Smooth muscle cell (in vitro differentiated cells): ENCODE results near the gene SYNGAP1. TPM values are rescaled to one million over a fixed set of nuclear protein-coding genes. Genes with fewer than 3 reads are reported as not detected.

Experiments used
- DNase-seq: peaks from one replicate; lab custom pipeline; 2025; ENCODE audit not compliant: unreplicated experiment; lab: John Stamatoyannopoulos, UW
- H2AFZ ChIP-seq: fragments of 200-600 bp; sonication (generic); 2 replicates; pipeline ENCODE4 v1.6.0; 2016; ENCODE audit warnings: antibody characterized with exemption, low read depth, mild to moderate bottlenecking
- H3F3A ChIP-seq: fragments of 200-600 bp; sonication (generic); 2 replicates; pipeline ENCODE4 v1.6.0; 2017; ENCODE audit warnings: antibody characterized with exemption, low read depth
- H3K27ac ChIP-seq: fragments of 200-600 bp; sonication (generic); 2 replicates; pipeline ENCODE4 v1.5.1; 2016; ENCODE audit warnings: low read depth, mild to moderate bottlenecking
- H3K27me3 ChIP-seq: fragments of 200-600 bp; sonication (generic); 2 replicates; pipeline ENCODE4 v1.6.1; 2016; ENCODE audit warnings: low read depth, mild to moderate bottlenecking
- H3K36me3 ChIP-seq: fragments of 200-600 bp; sonication (generic); 2 replicates; pipeline ENCODE4 v1.5.1; 2016; ENCODE audit warnings: low read depth
- H3K4me1 ChIP-seq: fragments of 200-600 bp; sonication (generic); 2 replicates; pipeline ENCODE4 v1.5.1; 2016; ENCODE audit warnings: low read depth
- H3K4me2 ChIP-seq: fragments of 200-600 bp; sonication (generic); 2 replicates; pipeline ENCODE4 v1.6.0; 2016; ENCODE audit warnings: mild to moderate bottlenecking
- H3K4me3 ChIP-seq: fragments of 200-600 bp; sonication (generic); 2 replicates; pipeline ENCODE4 v1.5.1; 2016; ENCODE audit warnings: mild to moderate bottlenecking
- H3K79me2 ChIP-seq: fragments of 200-600 bp; sonication (generic); 2 replicates; pipeline ENCODE4 v1.6.0; 2016; ENCODE audit warnings: low read depth, mild to moderate bottlenecking
- H3K9ac ChIP-seq: fragments of 200-600 bp; sonication (generic); 2 replicates; pipeline ENCODE4 v1.6.0; 2016; ENCODE audit warnings: low read depth
- H3K9me3 ChIP-seq: fragments of 200-600 bp; sonication (generic); replicated peaks from 2 replicates; pipeline ENCODE4 v1.5.1; 2016; ENCODE audit warnings: low read depth
- H4K20me1 ChIP-seq: fragments of 200-600 bp; sonication (generic); 2 replicates; pipeline ENCODE4 v1.6.0; 2016; ENCODE audit warnings: low read depth
- CTCF ChIP-seq: fragments of 200-600 bp; sonication (generic); IDR thresholded peaks from 2 replicates; pipeline ENCODE4 v1.5.1; 2017; ENCODE audit warnings: borderline replicate concordance, mild to moderate bottlenecking, antibody characterized with exemption; ENCODE audit not compliant: insufficient read depth, poor library complexity, severe bottlenecking
- WGBS: methylation state at CpG from one replicate; pipeline ENCODE4 v1.1.7; 2016; ENCODE audit warnings: low lambda C conversion rate; 5-methylcytosine and 5-hydroxymethylcytosine counted together
- polyA plus RNA-seq: library from polyadenylated mRNA; unstranded; fragments of >200 nt; fragmentation: Nextera tagmentation; extraction: Ambion mirVana; gene quantifications from 2 replicates; pipeline ENCODE4 v1.2.1, GENCODE V29; 2016
- total RNA-seq: library from RNA; depleted of rRNA; stranded (reverse); fragments of >200 nt; gene quantifications from 2 replicates; pipeline ENCODE4 v1.2.3, GENCODE V29; 2014

The SYNGAP1 gene
- total and polyA plus RNA-seq, 2 experiments from 2014 or later: 1.9 to 10.4 TPM

- H3K4me3 ChIP-seq: peak overlapping the region; percentile 82
- DNase-seq: peak; percentile 96
- no peak for TF ChIP-seq CTCF
- no peaks in the 10 kb centered on the region for H3K36me3 ChIP-seq
- H3K9me3 ChIP-seq: no peaks in the 10 kb centered on the region
- peak overlapping the region; percentile 93 for H2AFZ ChIP-seq
- peaks cover 7% of the 10 kb centered on the region for H3K4me1 ChIP-seq
- H3K27ac ChIP-seq: peak overlapping the region; percentile 84
- H3K27me3 ChIP-seq: no peaks in the 10 kb centered on the region
- peaks cover 20% of the 10 kb centered on the region for H3K79me2 ChIP-seq
- peak overlapping the region; percentile 91 for H3K9ac ChIP-seq
- under 1% methylated on average over 36 of the region's 65 CpGs for WGBS
- peaks cover 8% of the 10 kb centered on the region for H4K20me1 ChIP-seq
- H3K4me2 ChIP-seq: peak overlapping the region; percentile 98
- H3F3A ChIP-seq: peaks cover 4% of the 10 kb centered on the region
Observed at GRCh38 chr6:33410050-33410710, 9.7 kb upstream of the SYNGAP1 start.

GRCh38 chr6:33410711-33411631, 8.9 kb upstream of the SYNGAP1 start, which contains the start of gene PHF1:
Gene PHF1, plus strand, starts transcription at chr6:33411014. Its CDS starts 1,250 bp downstream, at chr6:33412264.
- Histone ChIP-seq H3K9ac (peak within 1 kb of the TSS; percentile 91), H3K4me3 (peak within 1 kb of the TSS; percentile 82), H3K27me3 (no peaks in the 10 kb centered on the region), H3K4me2 (peak within 1 kb of the TSS; percentile 98), H4K20me1 (peaks cover 14% of the 10 kb centered on the region), H3K9me3 (no peaks in the 10 kb centered on the region), H3K36me3 (no peaks in the 10 kb centered on the region), H3K27ac (peak within 1 kb of the TSS; percentile 84), H2AFZ (peak within 1 kb of the TSS; percentile 93), H3F3A (peaks cover 4% of the 10 kb centered on the region), H3K79me2 (peaks cover 27% of the 10 kb centered on the region), H3K4me1 (peaks cover 10% of the 10 kb centered on the region)
- 2% methylated on average over 21 of the region's 67 CpGs for WGBS
- DNase-seq: no peak
- peak; percentile 4 for TF ChIP-seq CTCF

- Histone ChIP-seq H3K27me3 (no peaks in the 10 kb centered on the region), H3F3A (peaks cover 4% of the 10 kb centered on the region), H3K27ac (peak overlapping the region; percentile 84), H4K20me1 (peaks cover 14% of the 10 kb centered on the region), H3K4me3 (peak overlapping the region; percentile 82), H3K4me2 (peak overlapping the region; percentile 98), H2AFZ (no peak overlapping the region), H3K79me2 (peaks cover 34% of the 10 kb centered on the region), H3K4me1 (peaks cover 17% of the 10 kb centered on the region), H3K9ac (peak overlapping the region; percentile 91), H3K9me3 (no peaks in the 10 kb centered on the region), H3K36me3 (no peaks in the 10 kb centered on the region)
- no peak for TF ChIP-seq CTCF
- 65% methylated on average over 6 of the region's 6 CpGs for WGBS
- no peak for DNase-seq
Observed at GRCh38 chr6:33411632-33412005, 8.2 kb upstream of the SYNGAP1 start.
